Measurements from ENCODE around the gene VAC14.

DNA sequence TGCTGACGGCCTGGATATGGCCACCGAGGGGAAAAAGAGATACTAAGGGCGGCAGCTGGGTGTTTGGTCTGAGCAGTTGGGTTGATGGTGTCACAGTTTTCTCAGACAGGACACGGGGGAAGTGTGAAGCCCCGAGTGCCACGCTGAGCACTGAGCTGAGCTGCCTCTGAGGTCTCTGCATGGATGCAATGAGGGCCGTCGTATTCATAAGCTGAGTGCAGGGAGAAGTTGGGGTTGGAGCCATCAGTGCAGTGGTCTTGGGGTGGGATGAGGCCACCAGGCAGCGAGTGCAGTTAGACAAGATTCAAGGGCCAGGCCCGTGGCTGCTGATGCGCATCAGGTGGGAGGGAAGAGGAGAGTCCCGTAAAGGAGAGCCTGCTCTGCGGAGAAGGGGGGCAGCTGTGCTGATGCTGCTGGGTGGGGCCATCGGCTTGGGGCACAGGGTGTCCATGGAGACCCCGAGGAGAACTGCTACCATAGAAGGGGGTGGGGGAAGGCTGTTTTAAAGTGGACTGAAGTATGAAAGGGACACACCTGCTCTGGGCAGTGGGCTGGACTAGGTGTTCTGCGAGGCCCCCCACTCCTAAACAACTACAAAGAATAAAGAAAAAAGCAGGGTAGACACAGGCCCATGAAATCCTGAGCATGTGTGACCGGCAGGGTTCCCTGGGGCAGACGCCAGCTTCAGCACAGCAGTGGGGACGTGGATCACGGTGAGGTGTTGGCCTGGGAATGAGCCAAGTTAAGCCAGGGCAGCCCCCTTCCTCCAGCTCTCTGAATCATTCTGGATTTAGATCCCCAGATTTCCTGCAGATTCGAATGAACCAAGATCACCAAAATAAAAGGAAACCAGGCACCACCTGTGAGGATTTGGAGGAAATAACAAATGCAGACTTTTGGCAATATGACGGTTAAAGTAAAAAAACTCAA lies 134.9 kb downstream of the VAC14 start:
- TF ChIP-seq POLR2A (IDR thresholded peaks at IDR 0.05) (no peak), POLR2AphosphoS5 (IDR thresholded peaks at IDR 0.05) (no peak)
